PC-9 (cell line): Measurements from ENCODE around the gene MCFD2.

Experiments used
- CTCF ChIP-seq: fragments of 200-600 bp; sonication (generic); conservative IDR thresholded peaks from 2 replicates; pipeline ENCODE4 v1.6.1; 2017; ENCODE audit warnings: mixed run types, antibody characterized with exemption, mild to moderate bottlenecking, moderate library complexity
- EZH2 ChIP-seq: fragments of 200-600 bp; sonication (generic); IDR thresholded peaks from 2 replicates; pipeline ENCODE4 v1.8.0; 2017; ENCODE audit warnings: antibody characterized with exemption, low read depth

GRCh38 chr2:46935071-46935470, 19.5 kb upstream of the MCFD2 start:
- no peak for TF ChIP-seq CTCF
- TF ChIP-seq EZH2 = no peak
